Epidermal melanocyte (primary cell): Measurements from ENCODE around the gene SDCBP2.
"Not testable (repeated sequence)": the region's sequence is repeated elsewhere in the genome, so short reads cannot be mapped to it uniquely, and the experiment has no call there.

Experiments
- DNase-seq: peaks from one replicate; pipeline ENCODE4 v3.0.0; 2011; ENCODE audit warnings: low spot score; ENCODE audit not compliant: insufficient read length

The SDCBP2 gene

DNA sequence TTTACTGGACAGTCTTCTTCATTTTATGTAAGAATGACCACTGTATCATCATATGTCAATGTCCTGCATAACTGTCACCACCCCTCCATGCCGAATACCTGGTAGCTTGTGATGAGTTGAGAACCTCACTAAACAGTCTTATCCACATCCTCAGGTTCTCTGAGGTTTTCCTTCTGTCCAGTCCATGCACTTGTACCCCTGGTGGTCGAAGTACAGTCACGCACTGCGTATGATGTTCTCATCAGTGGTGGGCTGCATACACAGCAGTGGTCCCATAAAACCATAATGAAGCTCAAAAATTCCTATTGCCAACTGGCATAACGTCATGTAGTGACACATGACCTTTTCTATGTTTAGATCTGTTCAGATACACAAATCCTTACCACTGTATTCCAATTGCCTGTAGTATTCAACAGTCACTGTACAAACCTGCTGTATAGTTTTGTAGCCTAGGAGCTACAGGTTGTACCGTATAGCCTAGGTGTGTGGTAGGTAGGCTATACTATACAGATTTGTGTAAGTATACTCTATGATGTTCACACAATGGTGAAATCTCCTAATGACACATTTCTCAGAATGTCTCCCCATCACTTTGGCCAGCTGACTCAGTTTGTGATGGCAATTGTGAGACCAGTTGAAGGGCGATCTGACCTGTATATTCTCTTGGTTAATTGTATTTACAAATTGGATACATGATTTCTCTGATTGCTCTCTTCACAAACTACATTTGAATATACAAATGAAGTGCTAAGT lies 31.3 kb upstream of the SDCBP2 start:
- DNase-seq: no peak

DNA sequence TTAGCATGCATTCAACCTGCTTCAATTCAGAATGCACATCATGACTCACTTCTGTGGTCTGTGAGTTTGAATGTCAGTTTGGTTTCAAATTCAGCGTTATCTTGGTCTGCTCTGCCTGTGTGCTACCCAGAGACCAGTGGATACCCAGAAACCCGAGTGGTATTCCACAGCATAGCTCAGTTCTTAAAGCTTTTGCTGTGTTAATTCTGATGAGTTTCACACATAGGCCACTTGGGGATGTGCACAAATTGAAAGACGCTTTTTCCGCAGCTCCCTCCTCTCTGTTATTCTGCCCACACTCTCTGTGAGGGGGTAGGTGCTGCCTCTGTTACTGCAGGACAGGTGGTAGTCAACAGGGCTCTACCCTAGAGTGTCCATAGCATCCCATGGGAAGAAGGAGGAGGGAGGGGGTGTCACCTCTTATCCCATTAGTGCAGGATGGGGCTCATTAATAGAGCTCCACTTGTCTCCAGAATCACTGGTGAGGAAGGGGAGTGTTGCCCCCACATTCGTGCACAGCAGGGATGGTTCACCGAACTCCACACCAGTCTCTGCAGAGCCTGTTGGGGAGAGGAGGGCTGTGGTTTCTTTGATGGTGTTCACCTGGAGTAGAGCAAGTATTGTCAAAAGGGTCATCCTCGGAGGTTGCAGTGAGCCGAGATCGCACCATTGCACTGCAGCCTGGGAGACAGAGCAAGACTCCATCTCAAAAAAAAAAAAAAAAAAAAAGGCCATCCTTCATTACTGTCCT lies 29.2 kb upstream of the SDCBP2 start:
- no peak for DNase-seq

DNA sequence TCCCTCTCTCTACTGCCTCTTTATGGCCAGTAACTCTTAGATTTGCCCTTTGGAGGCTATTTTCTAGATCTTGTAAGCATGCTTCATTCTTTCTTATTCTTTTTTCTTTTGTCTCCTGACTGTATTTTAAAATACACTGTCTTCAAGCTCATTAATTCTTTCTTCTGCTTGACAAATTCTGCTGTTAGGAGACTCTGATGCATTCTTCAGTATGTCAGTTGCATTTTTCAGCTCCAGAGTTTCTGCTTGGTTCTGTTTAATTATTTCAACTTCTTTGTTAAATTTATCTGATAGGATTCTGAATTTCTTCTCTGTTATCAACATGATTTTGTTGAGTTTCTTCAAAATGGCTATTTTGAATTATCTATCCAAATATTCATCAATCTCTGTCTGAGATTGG lies 25.0 kb upstream of the SDCBP2 start:
- no peak for DNase-seq

DNA sequence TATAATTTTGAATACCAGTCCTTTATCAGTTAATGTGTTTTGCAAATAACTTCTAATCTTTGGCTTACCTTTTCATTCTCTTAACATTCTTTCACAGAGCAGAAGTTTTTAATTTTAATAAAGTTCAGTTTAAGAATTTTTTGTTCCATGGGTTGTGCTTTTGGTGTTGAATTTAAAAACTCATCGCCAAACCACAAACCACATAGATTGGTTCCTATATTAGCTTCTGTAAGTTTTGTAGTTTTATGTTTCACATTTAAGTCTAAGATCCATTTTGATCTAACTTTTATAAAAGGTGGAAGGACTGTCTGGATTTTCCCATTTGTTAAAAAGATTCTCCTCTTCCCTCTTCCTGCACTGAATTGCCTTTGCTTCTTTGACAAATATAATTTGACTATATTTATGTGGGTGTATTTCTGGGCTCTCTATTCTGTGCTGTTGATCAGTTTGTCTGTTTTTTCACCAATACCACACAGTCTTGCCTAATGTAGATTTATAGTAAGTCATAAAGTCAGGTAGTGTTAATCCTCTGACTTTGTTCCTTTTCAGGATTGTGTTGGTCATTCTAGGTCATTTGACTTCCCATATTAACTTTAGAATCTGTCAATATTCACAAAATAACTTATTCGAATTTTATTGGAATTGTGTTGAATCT lies 17.5 kb upstream of the SDCBP2 start:
- DNase-seq: no peak

DNA sequence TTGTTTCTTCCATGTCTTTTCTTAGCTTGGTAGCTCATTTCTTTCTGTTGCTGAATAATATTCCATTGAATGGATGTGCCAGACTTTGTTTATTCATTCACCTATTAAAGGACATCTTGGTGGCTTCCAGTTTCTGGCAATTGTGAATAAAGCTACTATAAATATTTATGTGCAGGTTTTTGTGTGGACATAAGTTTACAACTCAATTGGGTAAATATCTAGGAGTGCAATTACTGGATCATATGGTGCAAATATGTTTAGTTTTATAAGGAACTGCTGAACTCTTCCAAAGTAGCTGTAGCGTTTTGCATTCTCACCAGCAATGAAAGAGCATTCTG lies 16.8 kb upstream of the SDCBP2 start:
- DNase-seq: no peak

DNA sequence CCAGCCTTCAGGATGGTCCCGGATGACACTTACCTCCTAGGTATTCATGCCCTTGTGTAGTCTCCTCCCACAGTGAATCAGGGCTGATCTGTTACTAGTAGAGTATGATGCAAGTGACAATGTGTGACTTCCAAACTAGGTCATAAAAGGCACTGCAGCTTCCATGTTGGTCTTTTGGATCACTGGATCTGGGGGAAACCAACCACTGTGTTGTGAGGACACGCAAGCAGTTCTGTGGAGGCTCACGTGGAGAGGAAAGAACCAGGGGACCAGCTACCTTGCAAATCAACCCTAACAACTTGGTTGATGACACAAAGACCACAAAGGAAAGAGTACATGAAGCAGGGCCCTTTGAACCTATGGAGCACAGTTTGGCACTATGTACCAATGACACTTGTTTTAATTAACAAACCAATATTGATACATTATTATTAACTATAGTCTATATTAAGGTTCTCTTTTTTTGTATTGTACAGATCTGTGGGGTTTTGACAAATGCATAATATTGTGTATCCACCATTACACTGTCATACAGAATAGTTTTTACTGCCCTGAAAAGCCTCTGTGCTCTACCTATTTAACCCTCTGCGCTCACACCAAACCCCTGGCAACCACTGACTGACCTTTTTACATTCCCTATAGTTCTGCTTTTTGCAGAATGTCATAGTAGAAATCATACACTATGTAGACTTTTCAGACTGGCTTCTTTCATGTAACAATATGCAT lies 16.3 kb upstream of the SDCBP2 start:
- DNase-seq: no peak

DNA sequence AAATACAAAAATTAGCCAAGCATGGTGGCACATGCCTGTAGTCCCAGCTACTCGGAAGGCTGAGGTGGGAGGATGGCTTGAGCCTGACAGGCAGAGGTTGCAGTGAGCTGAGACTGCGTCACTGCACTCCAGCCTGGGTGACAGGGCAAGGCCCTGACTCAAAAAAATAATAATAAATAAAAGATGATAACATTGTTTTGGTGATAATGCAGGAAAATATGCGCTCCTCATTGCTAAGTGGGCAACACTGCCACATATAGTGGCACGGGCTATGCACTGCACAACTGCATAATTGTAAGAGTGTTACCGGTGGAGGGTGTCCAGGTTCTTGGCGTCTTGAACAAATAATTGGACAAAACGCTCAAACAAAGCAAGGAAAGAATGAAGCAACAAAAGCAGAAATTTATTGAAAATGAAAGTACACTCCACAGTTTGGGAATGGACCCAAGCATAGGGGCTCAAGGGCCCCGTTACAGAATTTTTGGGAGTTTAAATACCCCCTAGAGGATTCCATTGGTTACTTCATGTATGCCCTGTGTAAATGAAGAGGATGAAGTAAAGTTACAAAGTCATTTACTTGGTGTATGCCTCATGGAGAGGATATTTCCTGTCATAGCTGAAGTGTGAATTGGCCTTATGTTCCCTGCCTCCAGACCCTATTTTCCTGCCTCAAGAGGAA lies 14.6 kb upstream of the SDCBP2 start:
- not testable (repeated sequence) for DNase-seq

DNA sequence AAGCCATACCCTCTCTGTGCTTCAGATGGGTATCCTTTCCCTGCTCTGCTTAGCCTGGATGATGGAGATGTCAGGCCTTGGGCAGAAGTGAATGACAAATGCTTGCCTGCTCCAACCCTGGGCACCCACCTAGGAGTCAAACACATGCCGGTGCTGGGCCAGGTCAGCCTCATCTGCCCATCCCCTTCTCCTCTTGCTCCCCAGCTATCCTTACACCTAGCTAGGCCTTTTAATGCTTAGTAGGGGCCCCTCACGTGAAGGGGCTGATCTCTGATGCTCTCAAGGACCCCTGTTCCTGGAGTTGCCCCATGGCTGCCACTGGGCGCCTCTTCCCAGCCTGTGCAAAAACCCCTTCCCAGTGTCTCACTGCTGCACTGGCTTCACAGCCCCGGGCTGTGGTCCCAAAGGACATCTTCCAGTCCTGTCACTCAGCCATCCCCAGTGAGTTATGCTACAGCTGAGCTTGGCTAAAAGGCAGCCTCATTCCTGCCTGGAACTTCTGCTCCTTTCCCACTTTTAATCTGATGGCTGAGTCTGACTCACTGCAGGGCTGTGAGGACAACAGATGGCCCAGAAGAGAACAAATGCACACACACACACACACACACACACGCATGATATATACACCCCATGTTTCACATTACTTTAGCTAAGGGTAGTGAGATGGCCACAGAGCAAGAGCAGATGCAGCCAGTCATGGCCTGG lies 12.8 kb upstream of the SDCBP2 start:
- DNase-seq: no peak

DNA sequence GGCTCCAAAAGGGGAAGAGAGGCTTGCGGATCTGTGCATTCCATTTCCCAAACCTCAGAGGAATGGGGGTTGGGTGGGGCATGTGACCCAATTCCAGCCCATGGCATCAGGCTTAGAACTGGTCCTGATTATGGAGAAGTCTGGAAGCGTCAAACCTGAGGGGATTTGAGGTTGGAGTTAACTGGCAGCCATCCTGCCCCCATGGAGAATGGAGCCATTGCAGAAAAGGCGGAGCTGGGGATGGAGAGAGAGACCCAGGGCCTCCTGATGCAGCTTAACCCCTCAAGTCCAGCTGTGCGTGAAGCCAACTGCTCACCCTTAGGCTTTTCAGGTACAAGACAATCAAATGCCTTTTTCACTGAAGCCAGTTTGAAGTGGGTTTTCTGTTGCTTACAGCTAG lies 9.9 kb upstream of the SDCBP2 start:
- no peak for DNase-seq

DNA sequence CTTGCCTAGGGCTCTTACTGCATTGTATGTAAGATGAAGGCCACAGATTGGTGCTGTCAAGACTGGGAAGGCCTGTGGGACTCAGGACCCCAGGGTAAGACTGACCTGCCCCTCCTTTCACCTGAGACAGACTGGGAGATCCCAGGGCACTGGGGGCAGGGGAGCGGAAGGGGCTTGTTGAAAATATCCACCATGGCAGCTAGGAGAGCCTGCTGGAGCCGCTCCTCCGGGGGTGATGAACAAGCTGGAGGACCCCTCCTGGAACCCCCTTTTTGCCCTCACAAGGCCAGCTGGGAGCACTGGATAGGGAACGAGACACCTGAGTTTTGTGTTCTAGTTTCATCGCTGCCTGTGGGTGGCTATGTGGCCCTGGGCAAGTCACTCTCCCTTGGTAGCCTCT lies 9.2 kb upstream of the SDCBP2 start:
- no peak for DNase-seq

DNA sequence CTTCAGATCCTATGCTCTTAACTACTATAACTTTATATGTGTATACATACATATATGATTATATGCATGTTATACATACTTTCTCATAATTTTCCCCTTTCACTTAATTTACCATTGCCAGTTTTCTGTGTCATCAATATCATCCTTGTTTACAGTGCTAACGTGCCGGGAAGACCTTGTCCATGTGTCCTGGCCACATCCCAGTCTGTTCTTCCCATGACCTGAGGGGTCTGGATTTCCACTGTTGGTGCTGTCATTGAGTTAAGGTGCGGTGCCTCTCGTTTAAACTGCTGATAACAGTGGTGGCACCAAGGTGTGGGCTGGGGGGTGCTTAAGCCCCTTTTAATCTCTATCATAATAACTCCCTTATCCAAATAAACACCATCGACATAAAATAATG lies 8.5 kb upstream of the SDCBP2 start:
- DNase-seq: no peak

DNA sequence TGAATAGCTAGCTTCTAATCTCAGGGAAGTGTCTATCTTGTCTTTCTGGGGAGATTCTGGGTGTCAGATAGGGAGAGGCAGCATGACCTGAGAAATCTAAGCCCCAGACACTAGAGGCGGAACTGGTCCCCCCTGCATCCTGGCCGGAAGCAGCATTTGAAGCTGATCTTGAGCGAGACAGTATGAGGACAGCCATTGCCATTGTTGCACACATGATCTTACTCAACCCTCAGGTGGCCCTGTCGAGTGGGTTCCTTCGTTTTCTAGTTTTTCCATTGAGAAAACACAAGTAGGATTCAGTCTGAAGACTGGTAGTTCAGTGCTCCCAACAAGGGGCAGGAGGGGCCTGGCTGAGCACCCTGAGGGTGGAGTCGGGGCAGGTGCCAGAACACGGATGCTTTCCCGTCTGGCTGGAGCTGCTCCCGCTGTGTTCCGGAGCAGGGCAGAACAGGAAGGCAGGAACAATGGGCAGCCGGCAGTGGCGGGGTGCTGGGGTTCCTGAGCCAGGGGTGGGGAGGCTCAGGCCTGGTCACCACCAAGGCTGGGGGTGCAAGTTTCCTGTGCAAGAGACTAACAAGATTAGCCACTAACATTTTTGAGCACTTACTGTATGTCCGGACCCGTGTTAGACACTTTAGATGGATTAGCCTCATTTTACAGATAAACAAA lies 7.9 kb upstream of the SDCBP2 start:
- no peak for DNase-seq

DNA sequence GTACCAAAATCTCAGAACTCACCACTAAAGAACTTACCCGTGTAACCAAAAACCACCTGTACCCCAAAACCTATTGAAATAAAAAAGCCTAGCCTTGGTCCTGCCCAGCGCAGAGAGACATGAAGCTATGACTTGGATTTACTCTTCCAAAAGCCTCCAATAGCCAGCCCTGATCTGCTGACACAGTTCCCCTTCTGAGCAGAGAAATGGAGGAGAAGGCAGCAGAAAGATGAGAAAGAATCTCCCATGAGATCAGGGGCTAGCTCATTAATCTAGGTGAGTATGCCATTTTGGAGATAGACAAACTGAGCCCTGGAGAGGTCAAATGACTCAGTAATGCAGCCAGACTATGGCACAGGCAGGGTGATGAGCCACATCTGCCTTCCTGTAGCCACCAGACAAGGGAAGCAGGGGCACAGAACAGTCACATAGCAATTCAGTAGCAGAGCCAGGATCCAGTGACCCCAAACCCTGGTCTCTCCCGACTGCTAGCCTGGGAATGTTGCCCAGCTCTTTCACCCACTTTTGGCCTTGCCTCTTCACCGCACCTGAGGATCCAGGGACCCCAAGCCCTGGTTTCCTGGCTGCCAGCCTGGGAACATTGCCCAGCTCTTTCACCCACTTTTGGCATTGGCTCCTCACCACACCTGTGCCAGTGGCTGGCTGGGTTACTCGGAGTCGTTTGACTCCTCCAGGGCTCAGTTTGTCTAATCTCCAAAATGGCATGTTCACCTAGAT lies 7.2 kb upstream of the SDCBP2 start:
- DNase-seq: no peak

DNA sequence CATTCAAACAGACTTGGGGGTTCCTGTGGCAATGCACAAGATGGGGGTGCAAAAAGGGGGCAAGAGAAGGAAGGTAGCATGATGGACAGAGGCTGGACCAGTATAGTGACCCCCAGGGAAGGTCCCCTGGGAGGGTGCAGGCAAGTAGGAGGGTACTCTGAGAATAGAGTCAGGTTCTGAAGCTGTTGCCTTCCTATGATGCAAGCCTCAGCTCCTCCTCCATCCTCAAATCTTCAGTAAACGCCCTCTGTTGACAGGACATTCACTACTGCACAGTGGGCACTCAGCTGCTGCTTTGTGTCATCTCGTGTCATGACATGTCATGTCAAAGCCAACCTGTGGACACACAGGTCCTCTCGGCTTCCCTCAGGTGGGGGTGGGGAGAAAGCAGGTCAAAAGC lies 5.8 kb upstream of the SDCBP2 start:
- DNase-seq: no peak

DNA sequence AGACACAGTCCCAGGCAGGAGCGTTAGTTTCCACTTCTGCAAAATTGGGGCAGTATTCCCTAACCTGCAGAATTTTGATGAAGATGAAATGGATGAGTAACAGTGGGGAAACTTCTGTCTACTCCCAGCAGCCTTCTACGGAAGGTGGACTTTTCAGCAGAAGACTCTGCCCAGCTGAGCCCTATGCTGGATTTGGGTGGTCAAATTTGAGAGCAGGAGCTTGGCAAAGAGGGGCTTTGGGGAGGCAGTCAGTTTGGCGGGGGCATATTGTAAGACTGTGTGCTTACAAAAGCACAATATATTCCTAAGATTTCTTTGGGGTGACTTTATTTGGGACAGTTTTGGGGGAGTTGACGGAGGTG lies 5.4 kb upstream of the SDCBP2 start:
- no peak for DNase-seq

DNA sequence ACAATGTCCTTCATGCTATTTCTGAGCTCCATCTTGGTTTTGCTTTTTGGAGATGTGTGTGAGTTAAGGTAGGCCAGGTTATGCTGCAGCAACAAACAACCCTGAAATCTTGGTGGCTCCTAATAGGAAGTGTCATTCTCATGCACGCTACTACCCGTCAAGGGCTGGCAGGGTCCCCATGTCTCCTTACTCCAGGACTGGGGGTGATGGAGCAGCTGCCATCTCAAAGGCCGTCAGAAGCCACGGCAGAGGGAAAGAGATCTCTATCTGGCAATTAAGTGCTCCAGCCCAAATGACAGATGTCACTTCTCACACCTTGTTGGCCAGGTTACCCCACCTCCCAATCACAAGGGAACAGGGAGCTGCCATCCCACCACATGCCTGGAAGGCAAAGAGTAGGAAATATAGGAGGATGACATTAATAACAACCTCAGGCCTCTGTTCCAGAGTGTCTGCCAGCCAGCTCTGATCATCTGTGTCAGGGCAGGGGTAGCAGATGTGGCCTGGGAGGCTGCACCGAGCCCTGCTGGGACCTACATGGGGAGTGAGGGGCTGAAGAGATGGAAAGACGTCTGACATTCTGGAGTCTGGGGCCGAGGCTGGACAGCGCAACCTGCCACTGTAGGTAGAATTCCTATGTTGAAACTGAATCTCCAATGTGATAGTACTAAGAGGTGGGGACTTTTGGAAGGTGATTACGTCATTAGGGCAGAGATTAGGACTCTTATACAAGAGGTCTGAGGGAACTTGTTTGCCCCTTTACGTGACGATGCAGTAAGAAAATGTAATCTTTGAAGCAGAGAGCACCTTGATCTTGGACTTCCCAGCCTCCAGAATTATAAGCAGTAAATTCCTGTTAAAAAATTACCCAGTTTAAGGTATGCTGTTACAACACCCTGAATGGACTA lies 4.8 kb upstream of the SDCBP2 start:
- no peak for DNase-seq

DNA sequence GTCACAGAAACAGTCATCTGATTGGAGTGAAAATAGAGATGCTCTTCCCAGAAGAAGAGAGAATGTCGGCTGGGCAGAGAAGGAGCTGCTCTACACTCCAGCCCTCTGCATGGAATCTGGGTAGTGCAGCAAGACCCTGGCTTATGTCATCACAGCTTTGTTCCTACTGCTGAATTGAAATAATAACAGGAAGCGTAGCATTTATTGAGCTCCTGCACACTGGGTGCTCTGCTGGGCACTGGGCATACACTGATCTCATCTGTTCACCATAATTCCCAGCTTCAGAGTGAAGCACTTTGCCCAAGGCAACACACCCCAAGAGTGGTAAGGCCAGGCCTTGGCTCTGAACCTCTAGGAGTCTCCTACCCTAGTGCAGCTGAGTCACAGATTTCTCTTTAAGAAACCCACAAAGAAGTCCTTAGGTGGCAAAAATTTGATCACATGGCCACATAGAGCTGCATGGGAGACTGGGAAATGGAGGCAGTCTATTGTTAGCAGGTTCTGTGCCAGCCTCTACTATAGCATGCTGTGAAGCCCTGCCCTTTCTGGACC lies 3.9 kb upstream of the SDCBP2 start:
- DNase-seq: no peak

DNA sequence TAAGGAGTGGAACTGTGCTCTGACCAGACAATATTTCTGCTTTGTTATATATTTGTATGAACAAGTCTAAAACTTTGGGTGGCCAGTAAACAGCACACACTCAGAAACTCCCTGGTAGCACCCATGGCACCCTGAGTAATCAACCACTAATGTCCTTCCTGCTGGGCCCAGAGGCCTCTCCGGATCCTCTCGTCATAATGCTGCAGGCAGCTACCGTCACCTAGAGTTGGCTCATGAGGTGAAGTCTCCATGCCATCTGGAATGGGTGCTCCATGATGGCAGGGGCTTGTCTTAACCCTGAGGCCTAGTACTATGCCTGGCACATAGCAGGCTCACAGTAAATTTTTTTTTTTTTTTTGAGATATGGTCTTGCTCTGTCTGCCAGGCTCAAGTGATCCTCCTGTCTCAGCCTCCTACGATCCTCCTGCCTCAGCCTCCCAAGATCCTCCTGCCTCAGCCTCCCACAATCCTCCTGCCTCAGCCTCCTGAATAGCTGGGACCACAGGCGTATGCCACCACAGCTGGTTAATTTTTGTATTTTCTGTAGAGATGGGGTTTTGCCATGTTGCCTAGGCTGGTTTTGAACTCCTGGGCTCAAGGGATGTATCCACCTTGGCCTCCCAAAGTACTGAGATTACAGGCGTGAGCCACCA lies 3.0 kb upstream of the SDCBP2 start:
- DNase-seq: no peak
